H1 (cell line): ENCODE data around the gene SSTR3. TPM values are rescaled to one million over a fixed set of nuclear protein-coding genes. Genes with fewer than 3 reads are reported as not detected.

Experiments
- CTCF ChIA-PET: fragments of 300-600 bp; sonication (Branson Sonifier 250); formaldehyde crosslinking; loops from one replicate; lab custom pipeline; 2021; ENCODE audit not compliant: partially characterized antibody; lab: Charles Lee
- POLR2A ChIA-PET: fragments of 300-600 bp; sonication (Branson Sonifier 250); formaldehyde crosslinking; loops from one replicate; lab custom pipeline; 2021; ENCODE audit warnings: inconsistent platforms; ENCODE audit not compliant: partially characterized antibody; lab: Charles Lee
- DNase-seq, 2 experiments: peaks; one replicate each; pipeline versions ENCODE4 v3.0.0 to v3.0.0-alpha.2; 2010 to 2022; ENCODE audit warnings: low spot score in 2 of 2, low read depth in 1 of 2, mixed read lengths in 1 of 2
- FAIRE-seq: peaks from 2 replicates; lab custom pipeline; 2011; peaks lifted over from hg19 to GRCh38; lab: Jason Lieb, UNC
- H2AFZ ChIP-seq: 2 replicates; pipeline ENCODE4 v1.8.1; 2012; ENCODE audit warnings: low read length, inconsistent platforms
- H2AK5ac ChIP-seq: 2 replicates; pipeline ENCODE4 v1.6.1; 2013; ENCODE audit warnings: low read depth, low read length
- H2BK120ac ChIP-seq: replicated peaks from 2 replicates; pipeline ENCODE3; 2013; ENCODE audit warnings: low read depth, low read length, inconsistent platforms
- H2BK12ac ChIP-seq: 2 replicates; pipeline ENCODE4 v1.6.1; 2013; ENCODE audit warnings: low read depth, low read length
- H2BK15ac ChIP-seq: 2 replicates; pipeline ENCODE4 v1.6.1; 2013; ENCODE audit warnings: low read length
- H2BK20ac ChIP-seq: 2 replicates; pipeline ENCODE4 v1.6.1; 2013; ENCODE audit warnings: low read length
- H2BK5ac ChIP-seq: 2 replicates; pipeline ENCODE4 v1.6.1; 2013; ENCODE audit warnings: low read depth, low read length
- H3K14ac ChIP-seq: 2 replicates; pipeline ENCODE4 v1.6.1; 2013; ENCODE audit warnings: inconsistent platforms; ENCODE audit not compliant: insufficient read length
- H3K18ac ChIP-seq: 2 replicates; pipeline ENCODE4 v1.6.1; 2013; ENCODE audit warnings: low read length; ENCODE audit errors: extremely low read depth
- H3K23ac ChIP-seq: 2 replicates; pipeline ENCODE4 v1.6.1; 2013; ENCODE audit warnings: inconsistent platforms; ENCODE audit not compliant: insufficient read length
- H3K23me2 ChIP-seq: 2 replicates; pipeline ENCODE4 v1.6.1; 2013; ENCODE audit warnings: low read depth, low read length
- H3K27ac ChIP-seq: 2 replicates; pipeline ENCODE4 v1.6.1; 2011; ENCODE audit warnings: low read depth, low read length, inconsistent platforms
- H3K27me3 ChIP-seq, 4 experiments: replicated peaks in 1 of 4; 1 replicate in 1 of 4; 2 replicates in 3 of 4; pipeline versions ENCODE4 v1.6.1 to v1.8.1; 2011 to 2013; ENCODE audit warnings: low read length in 3 of 4, mild to moderate bottlenecking in 3 of 4, inconsistent platforms in 2 of 4, mixed read lengths in 2 of 4, moderate library complexity in 1 of 4; ENCODE audit not compliant: control insufficient read depth in 3 of 4, insufficient read depth in 3 of 4; ENCODE audit errors: extremely low read depth in 1 of 4
- H3K36me3 ChIP-seq, 4 experiments: 2 replicates each; pipeline versions ENCODE4 v1.6.1 to v1.8.1; 2011 to 2013; ENCODE audit warnings: mild to moderate bottlenecking in 4 of 4, low read length in 3 of 4, moderate library complexity in 2 of 4, control low read depth in 1 of 4, inconsistent platforms in 1 of 4; ENCODE audit not compliant: insufficient read depth in 4 of 4, control insufficient read depth in 2 of 4
- H3K4ac ChIP-seq: replicated peaks from 2 replicates; pipeline ENCODE3; 2013; ENCODE audit warnings: low read length, low read depth, mixed read lengths, inconsistent platforms; ENCODE audit not compliant: insufficient read length
- H3K4me1 ChIP-seq, 4 experiments: replicated peaks in 1 of 4; 1 replicate in 1 of 4; 2 replicates in 3 of 4; pipeline versions ENCODE4 v1.6.1 to v1.8.1; 2011 to 2013; ENCODE audit warnings: low read length in 3 of 4, inconsistent platforms in 2 of 4, mixed read lengths in 1 of 4; ENCODE audit not compliant: insufficient read depth in 4 of 4, control insufficient read depth in 3 of 4
- H3K4me2 ChIP-seq, 2 experiments: 2 replicates each; pipeline versions ENCODE4 v1.6.1 to v1.8.1; 2011 to 2013; ENCODE audit warnings: low read depth in 2 of 2, low read length in 2 of 2, control low read depth in 1 of 2, inconsistent platforms in 1 of 2, mild to moderate bottlenecking in 1 of 2; ENCODE audit not compliant: insufficient read depth in 1 of 2
- H3K4me3 ChIP-seq, 4 experiments: fragments of 200-600, 300-600 bp in 1 of 4; sonication (generic), shearing (Covaris generic), sonication (Bioruptor Twin) in 1 of 4; 2 replicates each; pipeline versions ENCODE4 v1.5.1 to v1.8.1; 2011 to 2016; ENCODE audit warnings: low read length in 4 of 4, low read depth in 3 of 4, control low read depth in 2 of 4, inconsistent platforms in 2 of 4, mild to moderate bottlenecking in 2 of 4, mixed read lengths in 1 of 4, moderate library complexity in 1 of 4; ENCODE audit not compliant: insufficient read depth in 2 of 4; ENCODE audit errors: extremely low read depth in 1 of 4
- H3K56ac ChIP-seq: replicated peaks from 2 replicates; pipeline ENCODE3; 2013; ENCODE audit warnings: low read depth, mild to moderate bottlenecking, mixed read lengths, low read length, inconsistent platforms; ENCODE audit not compliant: insufficient read length
- H3K79me1 ChIP-seq: 2 replicates; pipeline ENCODE4 v1.6.1; 2013; ENCODE audit warnings: low read depth, low read length, control low read depth
- H3K79me2 ChIP-seq, 2 experiments: 2 replicates each; pipeline versions ENCODE4 v1.6.1 to v1.8.1; 2012 to 2013; ENCODE audit warnings: low read length in 2 of 2, mild to moderate bottlenecking in 2 of 2, inconsistent platforms in 1 of 2; ENCODE audit not compliant: insufficient read depth in 2 of 2, control insufficient read depth in 1 of 2
- H3K9ac ChIP-seq, 4 experiments: replicated peaks in 1 of 4; 1 replicate in 1 of 4; 2 replicates in 3 of 4; pipeline versions ENCODE4 v1.6.1 to v1.8.1; 2011 to 2013; ENCODE audit warnings: low read depth in 3 of 4, low read length in 3 of 4, control low read depth in 2 of 4, mild to moderate bottlenecking in 2 of 4, moderate library complexity in 2 of 4, inconsistent platforms in 1 of 4; ENCODE audit errors: extremely low read depth in 1 of 4
- H3K9me3 ChIP-seq, 2 experiments: 2 replicates each; pipeline versions ENCODE4 v1.6.1 to v1.8.1; 2012 to 2013; ENCODE audit warnings: mild to moderate bottlenecking in 2 of 2, moderate library complexity in 2 of 2, control low read depth in 1 of 2, inconsistent platforms in 1 of 2, low read depth in 1 of 2, low read length in 1 of 2, mixed read lengths in 1 of 2; ENCODE audit not compliant: insufficient read depth in 2 of 2
- H4K20me1 ChIP-seq, 2 experiments: replicated peaks in 1 of 2; 2 replicates each; pipeline versions ENCODE3 to v1.8.1; 2011 to 2013; ENCODE audit warnings: inconsistent platforms in 2 of 2, low read length in 2 of 2, mild to moderate bottlenecking in 1 of 2; ENCODE audit not compliant: insufficient read depth in 2 of 2, control insufficient read depth in 1 of 2
- H4K5ac ChIP-seq: 2 replicates; pipeline ENCODE4 v1.6.1; 2013; ENCODE audit warnings: low read length, low read depth, mixed read lengths, inconsistent platforms; ENCODE audit not compliant: insufficient read length
- H4K8ac ChIP-seq: 2 replicates; pipeline ENCODE4 v1.8.0; 2013; ENCODE audit warnings: mild to moderate bottlenecking, moderate library complexity, low read length, inconsistent platforms; ENCODE audit not compliant: insufficient read depth; ENCODE audit errors: extremely low read depth
- H4K91ac ChIP-seq: replicated peaks from 2 replicates; pipeline ENCODE3; 2013; ENCODE audit warnings: low read length, mixed read lengths, inconsistent platforms; ENCODE audit not compliant: insufficient read length
- E2F6 ChIP-seq: IDR thresholded peaks from 2 replicates; pipeline ENCODE4 v1.6.1; 2012; ENCODE audit warnings: inconsistent platforms
- SP2 ChIP-seq: IDR thresholded peaks from 2 replicates; pipeline ENCODE4 v1.6.1; 2012; ENCODE audit warnings: mild to moderate bottlenecking, low read length, inconsistent platforms
- TAF7 ChIP-seq: optimal IDR thresholded peaks from 2 replicates; pipeline ENCODE3; 2011; ENCODE audit warnings: low read depth, mild to moderate bottlenecking, inconsistent platforms, low read length, moderate library complexity, borderline replicate concordance
- TBP ChIP-seq: IDR thresholded peaks from 2 replicates; pipeline ENCODE4 v1.6.1; 2011; ENCODE audit warnings: low read depth, low read length, improper control_type of control experiment
- WGBS, 2 experiments: shearing (Covaris generic) in 1 of 2; methylation state at CpG; one replicate each; pipeline versions ENCODE4 v1.1.6 to v1.1.7; 2013 to 2015; ENCODE audit warnings: low lambda C conversion rate in 2 of 2, mixed read lengths in 2 of 2, inconsistent platforms in 1 of 2, low coverage in 1 of 2, missing lambda C conversion rate in 1 of 2; ENCODE audit not compliant: insufficient replicate concordance in 2 of 2, insufficient coverage in 1 of 2, insufficient read length in 1 of 2; ENCODE audit errors: extremely low coverage in 1 of 2, missing lambda C conversion rate in 1 of 2; 5-methylcytosine and 5-hydroxymethylcytosine counted together
- polyA plus RNA-seq, 7 experiments: library from polyadenylated mRNA; depleted of rRNA in 3 of 7; stranded (reverse) in 5 of 7; unstranded in 2 of 7; fragments of >200 nt in 5 of 7; fragments of 200-250 nt in 2 of 7; gene quantifications; 1 replicate in 5 of 7; 2 replicates in 1 of 7; 4 replicates in 1 of 7; pipeline versions ENCODE4 v1.2.1 to v1.2.3, GENCODE V29; 2011 to 2013; ENCODE audit warnings: missing spikeins in 2 of 7, mixed read lengths in 2 of 7
- total RNA-seq: library from RNA; stranded (reverse); fragmentation: NEBNext Ultra II Directional; extraction: Animal tissue kit (Norgen Biotek cat#: 25700); gene quantifications from 2 replicates; pipeline ENCODE4 v1.2.1, GENCODE V29; 2021

The SSTR3 gene
- total and polyA plus RNA-seq, 2 of the 8 experiments (the other 6 are each of a cell fraction or from before 2014, with no cell fraction given), result 0.22 to 0.77 TPM

DNA sequence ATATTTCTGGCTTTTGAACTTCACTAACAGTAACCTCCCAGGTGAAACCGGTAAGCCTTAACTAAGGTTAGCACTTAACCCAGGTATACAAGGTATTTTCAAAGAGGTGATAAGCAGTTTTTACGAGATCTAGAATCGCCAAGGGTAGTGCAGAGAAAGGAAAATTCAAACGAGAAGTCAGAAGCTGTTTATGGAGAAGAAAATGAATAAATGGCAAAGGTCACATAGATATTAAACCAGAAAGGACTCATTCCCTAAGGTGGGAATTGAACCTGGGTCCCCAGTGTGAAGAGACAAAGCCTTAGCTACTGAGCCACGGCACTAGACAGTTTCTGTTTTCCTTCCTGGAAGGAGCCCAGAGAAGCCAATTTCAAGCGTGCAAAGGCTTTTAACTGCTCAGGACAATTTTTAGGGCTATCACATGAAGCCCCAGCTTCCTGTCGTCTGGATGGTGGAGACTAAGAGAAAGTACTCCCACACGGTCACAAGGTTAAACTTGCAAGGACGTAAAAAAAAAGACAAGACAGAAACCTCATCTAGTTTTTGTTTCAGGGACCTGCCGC is 18.6 kb downstream of the SSTR3 start:
- Histone ChIP-seq H3K56ac (no peak overlapping the region), H3K27ac (no peak overlapping the region), H2AFZ (no peak overlapping the region), H4K20me1 (peaks cover 0 to 4% of the 10 kb centered on the region in 2 experiments), H4K8ac (no peak overlapping the region), H2BK12ac (no peak overlapping the region), H3K9ac (no peak overlapping the region), H3K79me2 (no peaks in the 10 kb centered on the region), H4K91ac (no peak overlapping the region), H3K27me3 (no peaks in the 10 kb centered on the region), H3K23ac (no peak overlapping the region), H2BK5ac (no peak overlapping the region), H3K14ac (no peak overlapping the region), H3K4ac (no peak overlapping the region), H4K5ac (no peak overlapping the region), H3K9me3 (peaks cover 4 to 6% of the 10 kb centered on the region in 2 experiments; a peak in 3 of 4 replicates), H3K4me3 (no peak overlapping the region), H3K79me1 (no peaks in the 10 kb centered on the region), H3K23me2 (peaks cover under 1% of the 10 kb centered on the region; the same call in 1 of the 2 replicates), H2BK20ac (no peak overlapping the region), H3K4me1 (peaks cover 6 to 20% (median 11%) of the 10 kb centered on the region in 4 experiments)
- WGBS, 2 experiments, result 91% methylated on average over 10 of the region's 10 CpGs; no CpG with 5 or more reads in 1 of the 2 experiments
- no peak for FAIRE-seq
- no peak for DNase-seq
- CTCF ChIA-PET, result interaction anchor here (0.8 to 1.7 kb wide), 4 partner anchors 20 to 147 kb away, joined by 3 to 6 read pairs (median 4); no protein-coding TSS in a partner anchor
- TF ChIP-seq E2F6 (no peak), SP2 (no peak), TAF7 (no peak), TBP (peak; percentile 93)
- TF ChIP-seq, all 59 proteins: peak for 1
- Histone ChIP-seq H2BK120ac (no peak overlapping the region), H2BK15ac (no peak overlapping the region), H2AK5ac (no peak overlapping the region), H3K18ac (no peak overlapping the region), H3K36me3 (peaks cover 0 to 8% (median 0%) of the 10 kb centered on the region in 4 experiments; a peak in 2 of 8 replicates), H3K4me2 (no peak overlapping the region)
- POLR2A ChIA-PET, result no interaction called here
